ENCODE results near the gene CELSR1.

The CELSR1 gene

DNA sequence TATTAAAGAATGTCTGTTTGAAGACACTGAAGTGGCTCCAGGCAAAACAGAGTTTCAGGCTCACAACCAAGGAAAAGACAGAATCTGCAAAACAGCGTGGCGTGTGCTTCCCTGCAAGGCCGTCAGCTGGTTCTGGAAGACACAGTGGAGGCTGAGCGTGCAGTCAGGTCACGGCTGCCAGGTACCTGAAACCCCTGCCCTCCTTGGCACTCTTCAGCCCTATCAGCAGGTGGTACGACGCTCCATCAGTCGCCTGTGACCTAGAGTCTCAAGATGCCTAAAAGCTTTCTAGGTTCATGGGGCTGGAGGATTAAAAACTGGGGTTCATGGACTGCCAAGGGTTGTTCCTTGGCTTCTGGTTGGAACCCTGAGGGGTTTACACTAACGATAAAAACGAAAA is 136.1 kb downstream of the CELSR1 start:
- H3K79me2 ChIP-seq (ENCODE audit: control insufficient read depth, low read length), result no peaks in the 10 kb centered on the region

GRCh38 chr22:46399251-46400024 is 138.0 kb downstream of the CELSR1 start:
- Histone ChIP-seq H4K20me1 (ENCODE audit: control insufficient read depth, insufficient read depth, low read depth, low read length) (no peaks in the 10 kb centered on the region), H3F3A (ENCODE audit: control insufficient read depth, insufficient read depth) (no peaks in the 10 kb centered on the region)
- TF ChIP-seq EZH2phosphoT487 (IDR thresholded peaks at IDR 0.05; ENCODE audit: borderline replicate concordance, low read length) (no peak), CTCF (IDR thresholded peaks at IDR 0.05; ENCODE audit: low read depth, low read length, poor library complexity, severe bottlenecking) (no peak)

More for the DNA sequence above, 136.1 kb downstream of the CELSR1 start:
- Histone ChIP-seq H3K9me3 (ENCODE audit: control insufficient read depth, insufficient read depth, low read length) (no peaks in the 10 kb centered on the region), H3K36me3 (ENCODE audit: control insufficient read depth, low read length) (no peaks in the 10 kb centered on the region), H3K27ac (ENCODE audit: low read depth, low read length) (no peak overlapping the region), H3K9me2 (replicated peaks; ENCODE audit: control insufficient read depth, low read length) (no peaks in the 10 kb centered on the region), H3K4me3 (ENCODE audit: low read length) (no peak overlapping the region), H3K4me1 (ENCODE audit: control insufficient read depth, low read length) (no peaks in the 10 kb centered on the region), H4K20me1 (ENCODE audit: control insufficient read depth, insufficient read depth, low read depth, low read length) (no peaks in the 10 kb centered on the region), H3F3A (ENCODE audit: control insufficient read depth, insufficient read depth) (no peaks in the 10 kb centered on the region), H3K27me3 (ENCODE audit: control insufficient read depth, low read length) (no peaks in the 10 kb centered on the region), H3K4me2 (ENCODE audit: low read length) (no peak overlapping the region)
- TF ChIP-seq CTCF (IDR thresholded peaks at IDR 0.05; ENCODE audit: low read depth, low read length, poor library complexity, severe bottlenecking), result no peak
- TF ChIP-seq EZH2phosphoT487 (IDR thresholded peaks at IDR 0.05; ENCODE audit: borderline replicate concordance, low read length), result no peak

GRCh38 chr22:46397951-46398350 is 139.5 kb downstream of the CELSR1 start:
- Histone ChIP-seq H3K27ac (ENCODE audit: low read depth, low read length) (no peak overlapping the region), H3F3A (ENCODE audit: control insufficient read depth, insufficient read depth) (no peaks in the 10 kb centered on the region), H3K4me1 (ENCODE audit: control insufficient read depth, low read length) (no peaks in the 10 kb centered on the region), H3K79me2 (ENCODE audit: control insufficient read depth, low read length) (no peaks in the 10 kb centered on the region), H3K27me3 (ENCODE audit: control insufficient read depth, low read length) (no peaks in the 10 kb centered on the region), H3K4me2 (ENCODE audit: low read length) (no peak overlapping the region), H3K36me3 (ENCODE audit: control insufficient read depth, low read length) (no peaks in the 10 kb centered on the region), H3K4me3 (ENCODE audit: low read length) (no peak overlapping the region), H3K9me2 (replicated peaks; ENCODE audit: control insufficient read depth, low read length) (no peaks in the 10 kb centered on the region), H4K20me1 (ENCODE audit: control insufficient read depth, insufficient read depth, low read depth, low read length) (no peaks in the 10 kb centered on the region), H3K9me3 (ENCODE audit: control insufficient read depth, insufficient read depth, low read length) (no peaks in the 10 kb centered on the region)
- TF ChIP-seq EZH2phosphoT487 (IDR thresholded peaks at IDR 0.05; ENCODE audit: borderline replicate concordance, low read length) (no peak), CTCF (IDR thresholded peaks at IDR 0.05; ENCODE audit: low read depth, low read length, poor library complexity, severe bottlenecking) (no peak)

More at GRCh38 chr22:46399251-46400024, 138.0 kb downstream of the CELSR1 start:
- Histone ChIP-seq H3K36me3 (ENCODE audit: control insufficient read depth, low read length) (no peaks in the 10 kb centered on the region), H3K79me2 (ENCODE audit: control insufficient read depth, low read length) (no peaks in the 10 kb centered on the region), H3K4me2 (ENCODE audit: low read length) (no peak overlapping the region), H3K9me3 (ENCODE audit: control insufficient read depth, insufficient read depth, low read length) (no peaks in the 10 kb centered on the region), H3K27me3 (ENCODE audit: control insufficient read depth, low read length) (no peaks in the 10 kb centered on the region), H3K9me2 (replicated peaks; ENCODE audit: control insufficient read depth, low read length) (no peaks in the 10 kb centered on the region), H3K4me1 (ENCODE audit: control insufficient read depth, low read length) (no peaks in the 10 kb centered on the region), H3K4me3 (ENCODE audit: low read length) (no peak overlapping the region), H3K27ac (ENCODE audit: low read depth, low read length) (no peak overlapping the region)

Measured in DOHH2 (cell line).